GM21619 (cell line): ENCODE data around the gene TNFRSF19.
A peak's percentile ranks its signal among the peaks of the same experiment; 100 is the strongest.

Source experiments
- ATAC-seq: cut with Tn5 transposase; IDR thresholded peaks from one replicate; pipeline ENCODE4 v1.9.1; 2021; ENCODE audit not compliant: unreplicated experiment

The TNFRSF19 gene

GRCh38 chr13:23600534-23600933 lies 30.3 kb downstream of the TNFRSF19 start:
- no peak for ATAC-seq

GRCh38 chr13:23605831-23606230 lies 35.6 kb downstream of the TNFRSF19 start:
- no peak for ATAC-seq

GRCh38 chr13:23608138-23608537 lies 37.9 kb downstream of the TNFRSF19 start:
- ATAC-seq, result no peak

GRCh38 chr13:23608701-23609413 lies 38.6 kb downstream of the TNFRSF19 start:
- ATAC-seq, result no peak

- ATAC-seq, result no peak
Measured at GRCh38 chr13:23609414-23609760, 39.2 kb downstream of the TNFRSF19 start.

- no peak for ATAC-seq
Measured at GRCh38 chr13:23609874-23610576, 39.8 kb downstream of the TNFRSF19 start.

- ATAC-seq, result no peak
Measured at GRCh38 chr13:23610966-23611491, 40.8 kb downstream of the TNFRSF19 start.

GRCh38 chr13:23612182-23612581 lies 42.0 kb downstream of the TNFRSF19 start:
- ATAC-seq, result no peak

GRCh38 chr13:23612731-23613130 lies 42.5 kb downstream of the TNFRSF19 start:
- no peak for ATAC-seq

- no peak for ATAC-seq
Measured at GRCh38 chr13:23613596-23613995, 43.4 kb downstream of the TNFRSF19 start.

GRCh38 chr13:23615395-23616081 lies 45.3 kb downstream of the TNFRSF19 start:
- ATAC-seq, result no peak

- ATAC-seq, result no peak
Measured at GRCh38 chr13:23616228-23616627, 46.0 kb downstream of the TNFRSF19 start.

GRCh38 chr13:23617551-23618024 lies 47.4 kb downstream of the TNFRSF19 start:
- no peak for ATAC-seq

GRCh38 chr13:23618341-23618740 lies 48.1 kb downstream of the TNFRSF19 start:
- ATAC-seq, result no peak

GRCh38 chr13:23619068-23619855 lies 49.0 kb downstream of the TNFRSF19 start:
- ATAC-seq, result no peak

- no peak for ATAC-seq
Measured at GRCh38 chr13:23620211-23620610, 50.0 kb downstream of the TNFRSF19 start.

- peak; percentile 8 for ATAC-seq
Measured at GRCh38 chr13:23620613-23621315, 50.6 kb downstream of the TNFRSF19 start.

- peak; percentile 77 for ATAC-seq
Measured at GRCh38 chr13:23621316-23621645, 51.1 kb downstream of the TNFRSF19 start.

- no peak for ATAC-seq
Measured at GRCh38 chr13:23622985-23623384, 52.8 kb downstream of the TNFRSF19 start.

- no peak for ATAC-seq
Measured at GRCh38 chr13:23623394-23623793, 53.2 kb downstream of the TNFRSF19 start.
